ENCODE data around the gene CACFD1. TPM values are rescaled to one million over a fixed set of nuclear protein-coding genes. Genes with fewer than 3 reads are reported as not detected.
A peak's percentile ranks its signal among the peaks of the same experiment; 100 is the strongest.

Gene CACFD1
- total and polyA plus RNA-seq, 2 of the 13 experiments (the other 11 are each of a cell fraction or from before 2014, with no cell fraction given), result 13.8 to 14.6 TPM

DNA sequence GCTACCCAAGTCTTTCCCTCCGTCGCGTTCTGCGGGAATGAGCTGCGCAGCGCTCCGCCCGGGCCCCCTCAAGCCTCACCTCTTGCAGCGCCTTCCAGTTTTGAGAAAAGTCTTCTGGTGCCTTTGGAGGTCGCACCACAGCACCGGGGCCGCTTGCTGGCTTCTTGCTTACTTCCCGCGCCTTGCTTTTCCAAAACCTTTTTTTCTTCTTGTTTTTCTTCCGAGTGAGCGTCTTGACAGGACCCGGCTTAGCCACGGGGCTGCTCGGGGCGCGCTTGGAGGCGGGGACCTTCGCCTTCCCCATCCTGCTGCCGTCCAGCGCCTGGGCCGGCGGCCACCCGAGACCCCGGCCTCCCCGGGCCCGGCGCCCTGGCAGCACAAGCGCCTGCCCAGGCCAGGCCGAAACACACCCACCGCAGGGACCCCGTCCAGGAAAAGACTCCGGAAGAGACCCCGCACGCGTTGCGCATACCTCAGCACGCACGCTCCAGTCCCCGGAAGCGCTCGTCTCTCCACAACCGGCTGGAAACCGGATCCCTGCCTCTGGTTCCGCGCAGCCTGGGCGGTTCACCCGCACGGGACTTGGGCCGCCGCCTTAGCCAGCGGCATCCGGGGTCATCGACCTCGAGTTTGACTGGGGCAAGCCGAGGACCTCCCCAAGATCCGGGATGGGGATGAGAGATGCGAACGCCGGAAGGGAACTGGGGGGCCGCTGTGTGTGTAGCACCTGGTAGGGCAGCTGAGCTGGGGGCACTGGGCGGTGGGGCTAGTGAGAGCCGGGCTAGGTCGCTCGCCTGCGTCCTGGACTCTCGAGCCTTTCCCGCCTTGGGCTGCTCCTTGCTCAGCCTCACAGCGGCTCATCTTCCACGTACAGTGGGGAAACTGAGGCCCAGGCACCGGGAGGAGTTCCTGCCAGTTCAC is 42.0 kb upstream of the CACFD1 start, which contains the start of gene REXO4 (continued):
- peak; percentile 96 for TF ChIP-seq ZNF234 (CRISPR knock-in tag; conservative IDR thresholded peaks at IDR 0.05)
- peak; percentile 88; the same call in 1 of the 2 replicates for TF ChIP-seq ZNF564 (CRISPR knock-in tag; IDR thresholded peaks at IDR 0.05)
- TF ChIP-seq ZNF101 (CRISPR knock-in tag; IDR thresholded peaks at IDR 0.05; ENCODE audit: borderline replicate concordance, low read depth), result no peak
- TF ChIP-seq MXI1 (IDR thresholded peaks at IDR 0.05; ENCODE audit: borderline replicate concordance, low read depth, low read length), result peak; percentile 88; the same call in 2 of the 3 replicates
- TF ChIP-seq NPAS2 (CRISPR knock-in tag; IDR thresholded peaks at IDR 0.05; ENCODE audit: borderline replicate concordance), result no peak
- TF ChIP-seq, protein P1, sequence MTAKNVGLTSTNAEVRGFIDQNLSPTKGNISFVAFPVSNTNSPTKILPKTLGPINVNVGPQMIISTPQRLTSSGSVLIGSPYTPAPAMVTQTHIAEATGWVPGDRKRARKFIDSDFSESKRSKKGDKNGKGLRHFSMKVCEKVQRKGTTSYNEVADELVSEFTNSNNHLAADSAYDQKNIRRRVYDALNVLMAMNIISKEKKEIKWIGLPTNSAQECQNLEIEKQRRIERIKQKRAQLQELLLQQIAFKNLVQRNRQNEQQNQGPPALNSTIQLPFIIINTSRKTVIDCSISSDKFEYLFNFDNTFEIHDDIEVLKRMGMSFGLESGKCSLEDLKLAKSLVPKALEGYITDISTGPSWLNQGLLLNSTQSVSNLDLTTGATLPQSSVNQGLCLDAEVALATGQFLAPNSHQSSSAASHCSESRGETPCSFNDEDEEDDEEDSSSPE (CRISPR knock-in tag; IDR thresholded peaks at IDR 0.05), result peak; percentile 70
- TF ChIP-seq HIVEP1 (CRISPR knock-in tag; IDR thresholded peaks at IDR 0.05), result peak; percentile 93
- peak; percentile 23; the same call in 1 of the 2 replicates for TF ChIP-seq ZNF383 (CRISPR knock-in tag; IDR thresholded peaks at IDR 0.05; ENCODE audit: borderline replicate concordance)
- peak; percentile 85 for TF ChIP-seq ZFY (CRISPR knock-in tag; IDR thresholded peaks at IDR 0.05)
- peak; percentile 94; the same call in 1 of the 2 replicates for TF ChIP-seq ZNF552 (CRISPR knock-in tag; IDR thresholded peaks at IDR 0.05; ENCODE audit: borderline replicate concordance)
- peak; percentile 97 for TF ChIP-seq RBM39 (IDR thresholded peaks at IDR 0.05; ENCODE audit: low read depth, low read length, poor library complexity, severe bottlenecking)
- TF ChIP-seq MTF2 (CRISPR knock-in tag; IDR thresholded peaks at IDR 0.05; ENCODE audit: borderline replicate concordance), result 0 out of 2 replicates have a peak, but pooled peaks have one; percentile 14
- TF ChIP-seq, protein P2, sequence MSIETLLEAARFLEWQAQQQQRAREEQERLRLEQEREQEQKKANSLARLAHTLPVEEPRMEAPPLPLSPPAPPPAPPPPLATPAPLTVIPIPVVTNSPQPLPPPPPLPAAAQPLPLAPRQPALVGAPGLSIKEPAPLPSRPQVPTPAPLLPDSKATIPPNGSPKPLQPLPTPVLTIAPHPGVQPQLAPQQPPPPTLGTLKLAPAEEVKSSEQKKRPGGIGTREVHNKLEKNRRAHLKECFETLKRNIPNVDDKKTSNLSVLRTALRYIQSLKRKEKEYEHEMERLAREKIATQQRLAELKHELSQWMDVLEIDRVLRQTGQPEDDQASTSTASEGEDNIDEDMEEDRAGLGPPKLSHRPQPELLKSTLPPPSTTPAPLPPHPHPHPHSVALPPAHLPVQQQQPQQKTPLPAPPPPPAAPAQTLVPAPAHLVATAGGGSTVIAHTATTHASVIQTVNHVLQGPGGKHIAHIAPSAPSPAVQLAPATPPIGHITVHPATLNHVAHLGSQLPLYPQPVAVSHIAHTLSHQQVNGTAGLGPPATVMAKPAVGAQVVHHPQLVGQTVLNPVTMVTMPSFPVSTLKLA (IDR thresholded peaks at IDR 0.05), result peak; percentile 78
- TF ChIP-seq JUND (CRISPR knock-in tag; IDR thresholded peaks at IDR 0.05), result 0 out of 2 replicates have a peak, but pooled peaks have one; percentile 34
- TF ChIP-seq ZBTB38 (CRISPR knock-in tag; IDR thresholded peaks at IDR 0.05), result peak; percentile 91
- peak; percentile 94; the same call in 1 of the 2 replicates for TF ChIP-seq ZNF556 (CRISPR knock-in tag; IDR thresholded peaks at IDR 0.05; ENCODE audit: borderline replicate concordance)
- TF ChIP-seq BCL6 (CRISPR knock-in tag; IDR thresholded peaks at IDR 0.05), result peak; percentile 58
- TF ChIP-seq ZNF441 (CRISPR knock-in tag; IDR thresholded peaks at IDR 0.05; ENCODE audit: borderline replicate concordance), result no peak
- no peak for TF ChIP-seq TRIM24 (CRISPR knock-in tag; IDR thresholded peaks at IDR 0.05)
- TF ChIP-seq ZFP41 (CRISPR knock-in tag; IDR thresholded peaks at IDR 0.05; ENCODE audit: borderline replicate concordance), result peak; percentile 88; the same call in 1 of the 2 replicates
- no peak for TF ChIP-seq ZFP62 (CRISPR knock-in tag; IDR thresholded peaks at IDR 0.05)
- TF ChIP-seq ATF7-NPFF (CRISPR knock-in tag; IDR thresholded peaks at IDR 0.05; ENCODE audit: low read depth), result 0 out of 2 replicates have a peak, but pooled peaks have one; percentile 52
- TF ChIP-seq, protein P3, sequence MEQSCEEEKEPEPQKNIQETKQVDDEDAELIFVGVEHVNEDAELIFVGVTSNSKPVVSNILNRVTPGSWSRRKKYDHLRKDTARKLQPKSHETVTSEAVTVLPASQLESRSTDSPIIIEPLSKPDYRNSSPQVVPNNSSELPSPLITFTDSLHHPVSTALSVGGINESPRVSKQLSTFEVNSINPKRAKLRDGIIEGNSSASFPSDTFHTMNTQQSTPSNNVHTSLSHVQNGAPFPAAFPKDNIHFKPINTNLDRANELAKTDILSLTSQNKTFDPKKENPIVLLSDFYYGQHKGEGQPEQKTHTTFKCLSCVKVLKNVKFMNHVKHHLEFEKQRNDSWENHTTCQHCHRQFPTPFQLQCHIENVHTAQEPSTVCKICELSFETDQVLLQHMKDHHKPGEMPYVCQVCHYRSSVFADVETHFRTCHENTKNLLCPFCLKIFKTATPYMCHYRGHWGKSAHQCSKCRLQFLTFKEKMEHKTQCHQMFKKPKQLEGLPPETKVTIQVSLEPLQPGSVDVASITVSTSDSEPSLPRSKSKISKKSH (CRISPR knock-in tag; IDR thresholded peaks at IDR 0.05; ENCODE audit: borderline replicate concordance), result peak; percentile 59; the same call in 1 of the 2 replicates

Data from HepG2 (cell line).